Measurements from ENCODE around the gene PLCXD1. TPM values are rescaled to one million over a fixed set of nuclear protein-coding genes. Genes with fewer than 3 reads are reported as not detected.

The PLCXD1 gene
- total RNA-seq, 4 donors from 2014 or later: 22.4 to 78.3 (median 54.2) TPM

- H3K9me3 ChIP-seq: no peaks in the 10 kb centered on the region
- no peak overlapping the region for H3K27ac ChIP-seq
- H3K36me3 ChIP-seq: peaks cover 48% of the 10 kb centered on the region
- H3K4me3 ChIP-seq: no peak overlapping the region
- TF ChIP-seq POLR2A (IDR thresholded peaks at IDR 0.05) (no peak), EP300 (IDR thresholded peaks at IDR 0.05) (no peak), CTCF (IDR thresholded peaks at IDR 0.05) (no peak), POLR2AphosphoS5 (IDR thresholded peaks at IDR 0.05) (no peak)
- no peak for DNase-seq (ENCODE audit: low spot score in 2 of 2)
- peaks cover 16% of the 10 kb centered on the region for H3K4me1 ChIP-seq
- H3K27me3 ChIP-seq: peaks cover 20% of the 10 kb centered on the region
- 96% methylated on average over 44 of the region's 51 CpGs for WGBS
These were observed 52.6 kb downstream of the PLCXD1 start for GRCh38 chrX:333611-334311.

- WGBS: over 99% methylated on average over 24 of the region's 53 CpGs
- no peak overlapping the region for H3K4me3 ChIP-seq
- no peak for TF ChIP-seq POLR2AphosphoS5 (IDR thresholded peaks at IDR 0.05)
- no peak for TF ChIP-seq CTCF (IDR thresholded peaks at IDR 0.05)
- no peak for TF ChIP-seq EP300 (IDR thresholded peaks at IDR 0.05)
- no peak for TF ChIP-seq POLR2A (IDR thresholded peaks at IDR 0.05)
These were observed 53.2 kb downstream of the PLCXD1 start for GRCh38 chrX:334331-334891.

GRCh38 chrX:334971-335757, 54.0 kb downstream of the PLCXD1 start:
- H3K27ac ChIP-seq: no peak overlapping the region
- TF ChIP-seq CTCF (IDR thresholded peaks at IDR 0.05) (no peak), POLR2AphosphoS5 (IDR thresholded peaks at IDR 0.05) (no peak), EP300 (IDR thresholded peaks at IDR 0.05) (no peak), POLR2A (IDR thresholded peaks at IDR 0.05) (no peak)
- peaks cover 17% of the 10 kb centered on the region for H3K27me3 ChIP-seq
- H3K4me3 ChIP-seq: no peak overlapping the region
- 94% methylated on average over 23 of the region's 47 CpGs for WGBS
- no peaks in the 10 kb centered on the region for H3K9me3 ChIP-seq
- peaks cover 16% of the 10 kb centered on the region for H3K4me1 ChIP-seq
- DNase-seq (ENCODE audit: low spot score in 2 of 2): peak in 1 of 2 donors; percentile 56
- H3K36me3 ChIP-seq: peaks cover 48% of the 10 kb centered on the region

More at GRCh38 chrX:334331-334891, 53.2 kb downstream of the PLCXD1 start:
- Histone ChIP-seq H3K9me3 (no peaks in the 10 kb centered on the region), H3K4me1 (peaks cover 16% of the 10 kb centered on the region), H3K36me3 (peaks cover 48% of the 10 kb centered on the region), H3K27me3 (peaks cover 20% of the 10 kb centered on the region), H3K27ac (no peak overlapping the region)
- peak in 1 of 2 donors; percentile 52 for DNase-seq (ENCODE audit: low spot score in 2 of 2)

GRCh38 chrX:335758-336155, 54.6 kb downstream of the PLCXD1 start:
- Histone ChIP-seq H3K4me1 (peaks cover 13% of the 10 kb centered on the region), H3K27ac (no peak overlapping the region), H3K4me3 (no peak overlapping the region), H3K36me3 (peaks cover 52% of the 10 kb centered on the region), H3K9me3 (no peaks in the 10 kb centered on the region), H3K27me3 (peaks cover 11% of the 10 kb centered on the region)
- DNase-seq (ENCODE audit: low spot score in 2 of 2): no peak
- TF ChIP-seq POLR2AphosphoS5 (IDR thresholded peaks at IDR 0.05): no peak
- TF ChIP-seq CTCF (IDR thresholded peaks at IDR 0.05): no peak
- TF ChIP-seq POLR2A (IDR thresholded peaks at IDR 0.05): no peak
- no peak for TF ChIP-seq EP300 (IDR thresholded peaks at IDR 0.05)
- WGBS: 98% methylated on average over 17 of the region's 17 CpGs

- 89% methylated on average over 21 of the region's 21 CpGs for WGBS
- Histone ChIP-seq H3K4me3 (no peak overlapping the region), H3K36me3 (peaks cover 56% of the 10 kb centered on the region), H3K27me3 (peaks cover 6% of the 10 kb centered on the region), H3K9me3 (no peaks in the 10 kb centered on the region), H3K27ac (no peak overlapping the region), H3K4me1 (peaks cover 8% of the 10 kb centered on the region)
- no peak for TF ChIP-seq CTCF (IDR thresholded peaks at IDR 0.05)
- no peak for DNase-seq (ENCODE audit: low spot score in 2 of 2)
These were observed 55.0 kb downstream of the PLCXD1 start for GRCh38 chrX:336227-336626.
